ENCODE results near the gene MDM4. TPM values are rescaled to one million over a fixed set of nuclear protein-coding genes. Genes with fewer than 3 reads are reported as not detected.

MDM4 gene
- total RNA-seq, 2 experiments from 2014 or later = 120 to 282 TPM

DNA sequence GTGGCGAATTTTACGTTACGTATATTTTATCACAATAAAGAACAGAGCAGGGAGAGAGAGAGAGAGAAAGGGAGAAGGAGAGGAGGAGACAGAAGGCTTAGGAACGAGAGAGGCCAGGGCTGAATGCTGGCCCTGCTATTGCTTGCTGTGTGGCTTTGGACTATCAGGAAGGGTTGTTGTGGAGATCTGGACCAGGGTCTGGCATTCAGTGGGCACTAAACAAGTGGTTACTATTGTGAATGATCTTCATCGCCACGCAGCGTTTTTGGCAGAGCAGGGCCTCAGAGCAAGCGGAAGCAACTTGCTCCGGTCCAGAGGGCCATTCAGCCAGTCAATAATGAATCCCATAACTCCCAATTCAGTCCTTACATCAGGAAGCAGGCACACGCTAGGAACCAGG is 48.0 kb upstream of the MDM4 start:
- no peak for DNase-seq (ENCODE audit: low spot score)
- no peaks in the 10 kb centered on the region for H3K9me3 ChIP-seq (ENCODE audit: low read length)
- intact Hi-C loops (cut with micrococcal nuclease; ENCODE audit: unreplicated experiment) = no loop called here
- no TSS peak for BruUV-seq (replicated peaks)
- H3K27ac ChIP-seq (ENCODE audit: low read depth, low read length, poor library complexity, severe bottlenecking) = no peak overlapping the region
- H3K4me2 ChIP-seq (ENCODE audit: low read length) = no peak overlapping the region
- H3K9me2 ChIP-seq (ENCODE audit: insufficient read depth, low read length) = no peaks in the 10 kb centered on the region
- TF ChIP-seq EZH2phosphoT487 (IDR thresholded peaks at IDR 0.05; ENCODE audit: borderline replicate concordance, low read depth, low read length) = no peak
- TF ChIP-seq, protein P1, sequence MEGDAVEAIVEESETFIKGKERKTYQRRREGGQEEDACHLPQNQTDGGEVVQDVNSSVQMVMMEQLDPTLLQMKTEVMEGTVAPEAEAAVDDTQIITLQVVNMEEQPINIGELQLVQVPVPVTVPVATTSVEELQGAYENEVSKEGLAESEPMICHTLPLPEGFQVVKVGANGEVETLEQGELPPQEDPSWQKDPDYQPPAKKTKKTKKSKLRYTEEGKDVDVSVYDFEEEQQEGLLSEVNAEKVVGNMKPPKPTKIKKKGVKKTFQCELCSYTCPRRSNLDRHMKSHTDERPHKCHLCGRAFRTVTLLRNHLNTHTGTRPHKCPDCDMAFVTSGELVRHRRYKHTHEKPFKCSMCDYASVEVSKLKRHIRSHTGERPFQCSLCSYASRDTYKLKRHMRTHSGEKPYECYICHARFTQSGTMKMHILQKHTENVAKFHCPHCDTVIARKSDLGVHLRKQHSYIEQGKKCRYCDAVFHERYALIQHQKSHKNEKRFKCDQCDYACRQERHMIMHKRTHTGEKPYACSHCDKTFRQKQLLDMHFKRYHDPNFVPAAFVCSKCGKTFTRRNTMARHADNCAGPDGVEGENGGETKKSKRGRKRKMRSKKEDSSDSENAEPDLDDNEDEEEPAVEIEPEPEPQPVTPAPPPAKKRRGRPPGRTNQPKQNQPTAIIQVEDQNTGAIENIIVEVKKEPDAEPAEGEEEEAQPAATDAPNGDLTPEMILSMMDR (conservative IDR thresholded peaks at IDR 0.05; ENCODE audit: low read length) = no peak
- no peak overlapping the region for H3K4me3 ChIP-seq (ENCODE audit: low read depth, low read length, poor library complexity, severe bottlenecking)
- no peaks in the 10 kb centered on the region for H3K36me3 ChIP-seq (ENCODE audit: insufficient read depth, low read length)
- H3K4me1 ChIP-seq (ENCODE audit: insufficient read depth, low read length, poor library complexity, severe bottlenecking) = peaks cover 32% of the 10 kb centered on the region
- no peak overlapping the region for H2AFZ ChIP-seq (ENCODE audit: low read length)
- POLR2A ChIA-PET = interaction anchor here (0.6 kb wide), 1 partner anchor 25 kb away, joined by 3 read pairs; no protein-coding TSS in a partner anchor
- CTCF ChIA-PET (ENCODE audit: unreplicated experiment) = no interaction called here
- H3K79me2 ChIP-seq (ENCODE audit: insufficient read depth, low read depth, low read length) = no peaks in the 10 kb centered on the region
- no peaks in the 10 kb centered on the region for H4K20me1 ChIP-seq (ENCODE audit: insufficient read depth, low read length)

DNA sequence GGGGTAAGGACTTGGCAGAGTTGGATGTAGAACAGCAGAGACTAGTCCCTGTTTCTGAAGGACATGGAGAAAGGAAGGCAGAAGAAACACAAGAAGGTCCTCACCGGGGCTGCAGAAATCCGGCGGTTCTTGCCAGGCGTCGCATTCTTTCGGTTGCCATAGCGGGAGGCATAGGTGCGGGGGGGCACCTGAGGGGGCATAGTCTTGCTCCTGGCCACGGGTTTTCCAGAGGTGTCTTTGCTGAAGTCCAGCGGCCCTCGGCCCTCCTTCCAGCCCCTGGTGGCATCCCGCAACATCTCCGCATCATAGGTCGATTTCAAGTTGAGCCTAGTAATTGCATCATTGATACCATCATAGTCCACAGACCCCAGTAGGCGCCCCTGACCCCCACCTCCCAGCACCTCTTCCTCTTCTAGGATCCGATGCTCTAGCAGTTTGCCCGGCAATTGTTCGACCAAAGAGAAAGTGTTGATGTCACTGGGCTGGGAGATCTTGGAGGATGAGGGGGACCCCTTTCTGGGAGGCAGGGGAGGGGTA is 47.4 kb upstream of the MDM4 start:
- no peak overlapping the region for H3K27ac ChIP-seq (ENCODE audit: low read depth, low read length, poor library complexity, severe bottlenecking)
- H3K9me2 ChIP-seq (ENCODE audit: insufficient read depth, low read length) = no peaks in the 10 kb centered on the region
- no peak overlapping the region for H3K4me3 ChIP-seq (ENCODE audit: low read depth, low read length, poor library complexity, severe bottlenecking)
- no peak for DNase-seq (ENCODE audit: low spot score)
- BruUV-seq (replicated peaks) = no TSS peak
- no peak overlapping the region for H3K4me2 ChIP-seq (ENCODE audit: low read length)
- H3K4me1 ChIP-seq (ENCODE audit: insufficient read depth, low read length, poor library complexity, severe bottlenecking) = peaks cover 30% of the 10 kb centered on the region
- H3K79me2 ChIP-seq (ENCODE audit: insufficient read depth, low read depth, low read length) = no peaks in the 10 kb centered on the region
- H2AFZ ChIP-seq (ENCODE audit: low read length) = no peak overlapping the region
- no peaks in the 10 kb centered on the region for H3K36me3 ChIP-seq (ENCODE audit: insufficient read depth, low read length)
- no peaks in the 10 kb centered on the region for H3K9me3 ChIP-seq (ENCODE audit: low read length)
- intact Hi-C loops (cut with micrococcal nuclease; ENCODE audit: unreplicated experiment) = no loop called here
- ChIA-PET CTCF (ENCODE audit: unreplicated experiment) (interaction anchor here (1.8 kb wide), 1 partner anchor 12 kb away, joined by 5 read pairs; no protein-coding TSS in a partner anchor), POLR2A (no interaction called here)
- TF ChIP-seq, protein P1 (conservative IDR thresholded peaks at IDR 0.05; ENCODE audit: low read length) = no peak
- TF ChIP-seq EZH2phosphoT487 (IDR thresholded peaks at IDR 0.05; ENCODE audit: borderline replicate concordance, low read depth, low read length) = no peak
- no peaks in the 10 kb centered on the region for H4K20me1 ChIP-seq (ENCODE audit: insufficient read depth, low read length)

DNA sequence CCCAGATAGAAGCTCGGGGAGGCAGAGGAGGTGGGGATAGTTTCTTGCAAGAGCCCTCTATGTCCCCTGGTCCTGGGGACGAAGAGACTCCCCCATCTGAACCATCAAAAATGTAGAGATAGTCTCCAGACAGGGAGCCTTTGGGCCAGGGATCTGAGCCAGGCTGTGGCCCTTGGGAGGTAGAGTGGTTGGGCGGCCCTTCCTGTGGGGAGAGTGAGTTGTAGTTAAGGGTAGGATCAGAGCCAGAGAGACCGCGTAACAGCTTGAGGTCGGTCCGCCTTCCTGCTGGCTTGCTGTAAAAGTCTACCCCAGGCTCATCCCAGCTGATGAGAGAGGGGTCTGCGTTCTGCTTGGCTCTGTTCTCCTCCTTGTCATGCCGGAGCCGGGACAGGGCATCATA is 46.9 kb upstream of the MDM4 start:
- POLR2A ChIA-PET = no interaction called here
- Histone ChIP-seq H3K27ac (ENCODE audit: low read depth, low read length, poor library complexity, severe bottlenecking) (no peak overlapping the region), H4K20me1 (ENCODE audit: insufficient read depth, low read length) (no peaks in the 10 kb centered on the region), H3K79me2 (ENCODE audit: insufficient read depth, low read depth, low read length) (no peaks in the 10 kb centered on the region), H3K36me3 (ENCODE audit: insufficient read depth, low read length) (no peaks in the 10 kb centered on the region), H3K4me2 (ENCODE audit: low read length) (no peak overlapping the region), H3K4me3 (ENCODE audit: low read depth, low read length, poor library complexity, severe bottlenecking) (no peak overlapping the region), H2AFZ (ENCODE audit: low read length) (no peak overlapping the region), H3K4me1 (ENCODE audit: insufficient read depth, low read length, poor library complexity, severe bottlenecking) (peaks cover 27% of the 10 kb centered on the region), H3K9me2 (ENCODE audit: insufficient read depth, low read length) (no peaks in the 10 kb centered on the region), H3K9me3 (ENCODE audit: low read length) (no peaks in the 10 kb centered on the region)
- TF ChIP-seq EZH2phosphoT487 (IDR thresholded peaks at IDR 0.05; ENCODE audit: borderline replicate concordance, low read depth, low read length) = no peak
- TF ChIP-seq, protein P1 (conservative IDR thresholded peaks at IDR 0.05; ENCODE audit: low read length) = no peak
- no peak for DNase-seq (ENCODE audit: low spot score)
- intact Hi-C loops (cut with micrococcal nuclease; ENCODE audit: unreplicated experiment) = no loop called here
- TSS peak; percentile 53 for BruUV-seq (replicated peaks)
- CTCF ChIA-PET (ENCODE audit: unreplicated experiment) = interaction anchor here (1.8 kb wide), 1 partner anchor 12 kb away, joined by 5 read pairs; no protein-coding TSS in a partner anchor

All from OCI-LY7 (cell line).